Stimulated activated CD4-positive, alpha-beta T cell treated with anti-CD3 and anti-CD28 coated beads, Interleukin-15, amount 100 ng/mL, for 48 hours (primary cell): Measurements from ENCODE around the gene SLC25A29.
A peak's percentile ranks its signal among the peaks of the same experiment; 100 is the strongest.

Experiments used
- DNase-seq, 2 donors: peaks; one replicate each; pipeline ENCODE4 v3.0.0-alpha.2; 2020; ENCODE audit warnings: low read depth in 2 of 2

SLC25A29 gene

GRCh38 chr14:100332071-100332639 is 25.9 kb upstream of the SLC25A29 start:
- no peak for DNase-seq

DNA sequence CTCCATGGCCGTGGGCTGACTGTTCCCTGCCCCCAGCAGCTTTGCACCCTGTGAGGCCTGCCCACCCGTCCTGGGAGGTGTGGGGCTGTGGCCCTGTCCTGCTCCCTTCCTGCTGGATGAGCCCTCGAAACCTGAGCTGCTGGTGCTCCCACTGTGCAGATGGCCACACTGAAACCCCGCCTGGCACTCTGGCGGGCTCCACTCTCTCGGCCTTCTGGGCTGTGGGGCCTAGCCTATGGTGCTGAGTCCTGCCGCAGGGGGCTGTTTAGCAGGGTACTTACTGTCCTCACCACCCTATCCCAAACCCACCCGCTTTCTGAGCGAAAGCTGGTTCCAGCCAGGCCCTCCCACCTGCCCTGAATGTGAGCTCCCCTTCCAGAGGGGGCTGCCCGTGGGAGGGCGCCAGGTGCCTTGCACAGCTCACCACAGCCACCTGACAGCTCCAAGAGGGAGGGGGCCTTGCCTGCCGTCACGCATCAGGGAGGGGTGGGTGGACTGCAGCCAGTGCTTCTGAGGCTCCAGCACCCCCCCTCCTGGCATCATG is 24.2 kb upstream of the SLC25A29 start:
- DNase-seq, result no peak

- DNase-seq, result no peak
These were observed 23.7 kb upstream of the SLC25A29 start for GRCh38 chr14:100330007-100330344.

- no peak for DNase-seq
These were observed 23.2 kb upstream of the SLC25A29 start for GRCh38 chr14:100329233-100330006.

DNA sequence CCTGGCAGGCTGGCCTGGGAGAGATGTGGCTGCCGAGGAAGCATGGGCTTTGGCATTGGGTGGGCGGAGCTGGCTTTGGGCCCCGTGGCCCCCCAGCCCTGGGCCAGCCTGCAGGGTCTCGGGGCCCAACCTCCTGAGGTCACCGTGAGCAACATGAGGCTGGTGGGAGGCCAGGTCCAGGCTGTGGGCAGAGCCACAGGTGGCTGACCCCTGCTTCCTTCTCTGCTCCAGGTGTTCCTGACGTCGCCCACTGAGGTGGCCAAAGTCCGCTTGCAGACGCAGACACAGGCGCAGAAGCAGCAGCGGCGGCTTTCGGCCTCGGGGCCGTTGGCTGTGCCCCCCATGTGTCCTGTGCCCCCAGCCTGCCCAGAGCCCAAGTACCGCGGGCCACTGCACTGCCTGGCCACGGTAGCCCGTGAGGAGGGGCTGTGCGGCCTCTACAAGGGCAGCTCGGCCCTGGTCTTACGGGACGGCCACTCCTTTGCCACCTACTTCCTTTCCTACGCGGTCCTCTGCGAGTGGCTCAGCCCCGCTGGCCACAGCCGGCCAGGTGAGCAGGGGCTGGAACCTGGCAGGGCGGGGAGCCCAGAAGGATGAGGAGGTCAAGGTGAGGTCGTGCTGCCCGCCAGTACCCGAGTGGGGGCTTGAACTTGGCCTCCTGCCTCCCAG is 22.4 kb upstream of the SLC25A29 start:
- DNase-seq, result no peak

DNA sequence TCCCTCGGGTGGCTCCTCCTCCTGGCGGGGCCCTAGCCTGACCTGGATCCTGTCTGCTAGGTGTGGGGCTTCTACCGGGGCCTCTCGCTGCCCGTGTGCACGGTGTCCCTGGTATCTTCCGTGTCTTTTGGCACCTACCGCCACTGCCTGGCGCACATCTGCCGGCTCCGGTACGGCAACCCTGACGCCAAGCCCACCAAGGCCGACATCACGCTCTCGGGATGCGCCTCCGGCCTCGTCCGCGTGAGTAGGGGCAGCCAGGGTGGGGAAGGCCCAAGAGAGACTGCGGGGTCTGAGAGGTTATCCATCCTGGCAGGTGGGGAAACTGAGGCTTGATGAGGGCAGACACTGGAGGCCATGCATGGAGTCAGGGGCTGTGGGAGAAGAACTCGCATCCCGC is 20.9 kb upstream of the SLC25A29 start:
- no peak for DNase-seq

- DNase-seq, result no peak
These were observed 19.7 kb upstream of the SLC25A29 start for GRCh38 chr14:100325958-100326357.

DNA sequence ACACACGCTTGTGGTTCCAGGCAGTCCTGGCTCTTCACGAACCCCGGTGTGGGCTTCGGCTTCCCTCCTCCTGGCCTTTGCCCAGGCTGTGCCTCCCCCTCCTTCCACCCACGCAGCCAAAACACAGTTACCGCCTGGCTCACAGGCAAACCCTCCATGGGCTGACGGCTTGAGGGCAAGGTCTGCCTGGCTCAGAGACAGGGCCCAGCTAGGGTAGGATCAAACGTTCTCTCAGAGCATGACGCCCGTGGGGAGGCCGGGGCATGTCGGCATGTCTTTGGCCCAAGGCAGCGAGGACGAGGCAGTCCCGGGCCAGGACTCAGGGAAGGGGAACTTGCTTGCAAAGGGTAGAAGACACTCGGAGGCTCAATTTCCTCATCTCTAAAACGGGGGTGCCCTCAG is 19.0 kb upstream of the SLC25A29 start:
- DNase-seq, result no peak

DNA sequence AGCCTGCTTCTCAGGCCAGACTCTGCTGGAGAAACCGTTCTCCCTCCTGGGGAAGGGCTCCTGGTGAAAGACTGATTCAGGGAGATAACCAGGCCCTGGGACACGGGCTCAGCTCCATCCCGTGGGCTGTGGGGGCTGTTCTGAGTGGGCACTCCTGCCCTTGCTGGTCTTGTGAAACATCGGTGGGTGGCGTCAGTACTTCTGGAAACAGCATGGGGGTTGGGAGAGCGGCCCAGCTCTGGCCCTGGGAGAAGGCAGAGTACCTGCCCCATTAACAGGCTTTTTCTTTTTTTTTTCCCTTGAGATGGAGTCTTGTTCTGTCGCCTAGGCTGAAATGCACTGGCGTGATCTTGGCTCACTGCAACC is 17.7 kb upstream of the SLC25A29 start:
- no peak for DNase-seq

DNA sequence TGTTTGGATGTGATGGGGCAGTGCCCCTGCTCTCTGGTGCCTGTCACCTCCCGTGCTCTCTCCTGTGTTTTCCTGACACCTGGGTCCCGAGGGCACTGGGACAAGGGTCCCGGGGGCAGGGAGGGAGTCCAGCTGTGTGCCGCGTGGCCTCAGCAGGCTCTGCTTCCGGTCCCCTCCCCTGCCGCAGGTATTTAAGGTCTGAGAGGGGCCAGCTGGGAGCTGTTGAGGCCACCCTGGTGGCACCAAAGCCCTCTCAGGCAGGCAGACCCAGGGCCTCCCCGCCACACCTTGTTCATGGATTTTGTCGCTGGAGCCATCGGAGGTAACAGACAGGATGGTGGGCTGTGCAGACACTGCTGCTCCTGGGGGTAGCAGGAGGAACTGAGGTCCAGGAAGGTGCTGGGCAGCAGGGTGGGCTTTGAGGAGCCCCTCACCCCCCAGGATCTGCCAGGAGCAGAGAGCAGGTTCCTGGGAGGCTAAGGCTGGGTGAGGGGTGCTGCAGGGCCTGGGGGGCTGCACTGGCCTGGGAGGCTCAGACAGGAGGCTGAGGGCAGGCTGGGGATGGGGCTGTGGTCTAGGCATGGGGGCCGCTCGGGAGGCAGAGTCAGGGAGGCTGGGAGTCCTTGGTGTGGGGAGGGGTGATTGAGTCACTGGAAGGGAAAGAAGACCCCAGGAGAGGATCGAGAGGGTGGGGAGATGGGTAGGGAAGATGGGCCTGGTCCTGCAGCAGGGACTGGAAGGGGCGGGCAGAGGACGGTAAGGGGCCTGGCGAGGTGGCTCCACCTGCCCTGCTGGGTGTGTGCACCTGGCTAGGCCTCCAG is 17.1 kb upstream of the SLC25A29 start, which contains the start of gene SLC25A47:
Gene SLC25A47 (plus strand): TSS at position 219 of the 821 bp plus-strand sequence. CDS start 76 bp downstream, at position 295.
- DNase-seq, result no peak

DNA sequence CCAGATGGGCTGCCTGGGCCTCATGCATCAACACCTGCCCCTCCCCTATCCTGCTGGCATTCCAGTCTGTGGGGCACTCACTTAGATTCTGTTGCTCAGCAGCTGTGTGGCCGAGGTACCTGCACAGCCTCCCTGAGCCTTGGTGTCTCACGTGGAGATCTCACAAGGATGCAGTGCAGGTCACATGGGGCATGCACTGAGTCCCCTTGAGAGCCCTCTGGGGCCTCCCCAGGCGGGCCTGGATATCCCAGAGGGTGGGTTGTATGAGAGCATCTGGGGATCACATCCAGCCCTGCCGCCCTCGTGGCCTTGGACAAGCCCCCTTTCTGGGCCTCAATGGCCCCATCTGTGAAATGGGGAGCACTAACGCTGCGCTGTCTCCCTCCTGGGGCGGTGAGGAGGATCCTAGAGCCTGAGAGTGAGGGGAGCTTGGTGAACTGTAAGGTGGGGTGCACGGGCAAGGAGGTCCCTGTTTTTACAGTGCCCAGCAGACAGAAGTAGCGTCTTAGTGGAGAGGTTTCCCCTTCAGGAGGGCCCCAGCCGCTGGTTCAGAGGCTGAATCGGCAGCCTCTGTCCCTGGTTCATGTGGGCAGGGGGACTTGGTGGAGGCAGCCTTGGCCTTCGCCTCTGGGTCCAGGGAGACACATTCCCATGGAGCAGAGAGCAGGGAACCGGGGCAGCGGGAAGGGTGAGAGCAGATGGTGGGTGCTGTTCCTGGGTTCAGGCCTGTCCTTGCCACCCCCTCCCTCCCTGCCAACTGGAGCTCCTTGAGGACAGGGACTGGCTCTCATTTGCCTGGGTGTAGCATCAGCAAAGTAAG is 16.1 kb upstream of the SLC25A29 start:
- no peak for DNase-seq

DNA sequence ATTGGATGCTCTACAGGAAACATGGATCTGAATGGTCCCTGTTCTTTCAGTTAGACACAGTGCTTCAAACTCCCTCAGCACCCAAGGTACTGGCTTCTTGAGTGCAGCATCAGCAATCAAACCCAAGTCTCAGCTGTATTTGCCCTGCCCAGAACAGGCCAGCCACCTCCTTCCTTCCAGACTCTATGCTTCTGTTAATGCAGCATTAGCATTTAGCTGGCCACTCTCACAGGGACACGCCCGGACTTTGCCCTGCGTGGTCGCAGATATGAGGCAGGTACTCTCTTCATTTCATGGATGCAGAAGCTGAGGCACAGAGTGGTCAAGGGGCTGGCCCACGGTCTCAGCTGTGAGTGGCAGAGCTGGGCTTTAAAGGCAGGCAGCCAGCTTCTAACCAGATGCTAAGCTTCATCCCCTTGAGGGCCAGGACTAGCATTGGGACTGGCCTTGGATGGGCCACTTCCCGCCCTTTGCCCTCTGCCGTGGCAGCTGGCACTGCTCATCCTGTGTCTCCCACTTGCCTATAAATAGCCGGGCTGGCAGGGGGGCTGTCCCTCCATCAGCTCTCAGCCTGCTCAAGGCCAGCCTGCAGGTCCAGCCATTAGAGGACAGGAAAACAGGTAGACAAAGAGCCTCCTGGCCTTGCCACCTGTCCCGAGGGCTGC is 15.4 kb upstream of the SLC25A29 start:
- DNase-seq, result no peak

DNA sequence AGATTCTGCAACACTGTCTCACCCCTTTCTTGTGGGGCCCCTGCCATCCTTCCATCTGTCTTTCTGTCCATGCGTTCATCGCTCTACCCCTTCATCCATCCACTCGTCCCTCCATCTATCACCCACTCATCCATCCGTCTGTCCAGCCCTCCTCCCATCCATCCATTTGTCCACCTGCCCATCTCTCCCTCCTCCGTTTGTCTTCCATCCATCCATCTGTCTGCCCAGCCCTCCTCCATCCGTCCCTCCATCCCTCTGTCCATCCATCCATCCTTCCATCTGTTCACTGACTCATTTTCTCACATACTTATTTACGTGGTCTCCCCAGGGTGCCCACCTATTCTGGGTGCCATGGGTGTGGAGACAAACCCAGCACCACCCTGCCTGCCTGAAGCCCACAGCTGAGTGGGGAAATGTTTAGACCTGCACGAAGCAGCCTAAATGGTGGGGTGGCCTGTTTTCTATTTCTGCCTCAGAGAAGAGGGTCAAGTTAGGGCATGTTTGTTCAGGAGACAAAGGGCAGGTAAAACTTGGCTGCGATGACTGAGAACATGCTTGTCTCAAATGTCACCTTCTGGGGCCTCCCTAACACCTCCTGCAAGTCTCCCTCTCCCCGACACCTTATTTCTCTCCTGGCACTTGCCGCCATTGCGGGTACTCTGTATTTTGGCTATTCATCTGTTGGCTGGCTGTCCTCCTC is 14.1 kb upstream of the SLC25A29 start:
- no peak for DNase-seq

- peak; percentile 39 to 69 for DNase-seq
These were observed 11.9 kb upstream of the SLC25A29 start for GRCh38 chr14:100317912-100318808.

DNA sequence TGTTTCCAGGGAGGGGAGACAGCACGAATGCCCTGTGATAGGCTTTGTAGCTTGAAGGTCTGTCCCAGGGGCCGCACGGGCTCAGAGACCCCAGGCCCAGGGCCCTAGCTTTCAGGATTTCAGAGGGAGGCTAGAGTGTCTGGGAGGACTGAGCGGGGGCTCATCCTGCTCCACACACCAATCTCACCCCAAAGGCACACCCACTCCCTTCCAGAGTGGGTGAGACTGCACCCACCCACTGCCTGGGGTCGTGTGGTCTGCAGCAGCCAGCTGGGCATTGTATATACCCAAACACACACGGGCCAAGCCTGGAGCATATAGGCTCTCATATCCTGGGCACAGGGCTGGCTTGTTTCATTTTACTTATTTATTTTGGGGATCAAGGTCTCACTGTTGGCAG is 11.1 kb upstream of the SLC25A29 start:
- DNase-seq, result no peak

- no peak for DNase-seq
These were observed 8.5 kb upstream of the SLC25A29 start for GRCh38 chr14:100314724-100315123.

- DNase-seq, result no peak
These were observed 7.4 kb upstream of the SLC25A29 start for GRCh38 chr14:100313464-100314230.

GRCh38 chr14:100312877-100313400 is 6.7 kb upstream of the SLC25A29 start:
- no peak for DNase-seq
